HCT116 (cell line): ENCODE data around the gene BICD1. TPM values are rescaled to one million over a fixed set of nuclear protein-coding genes. Genes with fewer than 3 reads are reported as not detected.

Source experiments
- ATAC-seq: fragments of 200-7000 bp; cut with Tn5 transposase; 2 replicates; pipeline ENCODE4 v1.9.1; 2020; ENCODE audit warnings: mild to moderate bottlenecking, moderate library complexity
- BruUV-seq: library from RNA; stranded (reverse); fragments of 400-500 nt; replicated peaks from 2 replicates; lab custom pipeline; 2021; lab: Mats Ljungman, UMichigan
- CTCF ChIA-PET: fragments of 300-600 bp; sonication (Branson Sonifier 250); formaldehyde crosslinking; loops from one replicate; lab custom pipeline; 2021; ENCODE audit warnings: antibody characterized with exemption; lab: Charles Lee
- POLR2A ChIA-PET: fragments of 300-600, 350-600 bp; sonication (Branson Sonifier 250); formaldehyde crosslinking; loops from one replicate; lab custom pipeline; 2021; ENCODE audit warnings: antibody characterized with exemption; lab: Charles Lee
- RAD21 ChIA-PET, 2 experiments: fragments of 300-600 bp; sonication (Branson Sonifier 250); formaldehyde crosslinking; loops; one replicate each; lab custom pipeline; 2023; ENCODE audit warnings: low total read pairs in 2 of 2; ENCODE audit not compliant: uncharacterized antibody in 2 of 2, unreplicated experiment in 2 of 2, low non-redundant PET in 1 of 2; lab: Charles Lee
- DNase-seq: peaks from one replicate; pipeline ENCODE4 v3.0.0-alpha.2; 2010; ENCODE audit warnings: low read depth, low spot score
- H2AFZ ChIP-seq: fragments of 200-600 bp; shearing (Covaris generic), sonication (generic); 2 replicates; pipeline ENCODE4 v1.6.1; 2017; ENCODE audit warnings: low read depth, mixed run types, mixed read lengths, antibody characterized with exemption, low read length; ENCODE audit not compliant: poor library complexity, severe bottlenecking
- H3K27ac ChIP-seq: 2 replicates; pipeline ENCODE4 v1.5.1; 2012; ENCODE audit warnings: low read depth, low read length
- H3K27me3 ChIP-seq: fragments of 200-600 bp; sonication (generic); 2 replicates; pipeline ENCODE4 v1.6.1; 2016; ENCODE audit warnings: mixed run types, low read length, mixed read lengths; ENCODE audit not compliant: insufficient read depth
- H3K36me3 ChIP-seq, 2 experiments: fragments of 200-500 bp in 1 of 2; fragments of 200-600 bp in 1 of 2; sonication (Bioruptor generic) in 1 of 2; sonication (generic) in 1 of 2; 2 replicates each; pipeline versions ENCODE4 v1.5.1 to v1.6.1; 2014 to 2016; ENCODE audit warnings: low read length in 2 of 2, inconsistent platforms in 1 of 2, mixed read lengths in 1 of 2, mixed run types in 1 of 2; ENCODE audit not compliant: insufficient read depth in 2 of 2, control insufficient read depth in 1 of 2
- H3K4me1 ChIP-seq, 2 experiments: fragments of 200-600 bp in 1 of 2; sonication (generic) in 1 of 2; 2 replicates each; pipeline versions ENCODE4 v1.5.1 to v1.6.1; 2012 to 2017; ENCODE audit warnings: low read length in 2 of 2, inconsistent platforms in 1 of 2, mild to moderate bottlenecking in 1 of 2, mixed read lengths in 1 of 2, mixed run types in 1 of 2, moderate library complexity in 1 of 2; ENCODE audit not compliant: insufficient read depth in 2 of 2, control insufficient read depth in 1 of 2
- H3K4me2 ChIP-seq: fragments of 200-600 bp; sonication (generic); 2 replicates; pipeline ENCODE4 v1.6.1; 2017; ENCODE audit warnings: mixed run types, low read length, mixed read lengths
- H3K4me3 ChIP-seq, 2 experiments: fragments of 200-600 bp in 1 of 2; sonication (generic) in 1 of 2; replicated peaks in 1 of 2; 2 replicates each; pipeline ENCODE4 v1.5.1; 2011 to 2016; ENCODE audit warnings: low read length in 2 of 2, control low read depth in 1 of 2, low read depth in 1 of 2, mild to moderate bottlenecking in 1 of 2, mixed read lengths in 1 of 2, mixed run types in 1 of 2
- H3K79me2 ChIP-seq: fragments of 200-600 bp; sonication (generic); 2 replicates; pipeline ENCODE4 v1.6.1; 2017; ENCODE audit warnings: mild to moderate bottlenecking, mixed run types, low read length, moderate library complexity, mixed read lengths; ENCODE audit not compliant: insufficient read depth
- H3K9ac ChIP-seq: fragments of 200-600 bp; sonication (generic); 2 replicates; pipeline ENCODE4 v1.6.1; 2016; ENCODE audit warnings: low read length, mixed read lengths
- H3K9me2 ChIP-seq: fragments of 200-600 bp; sonication (generic), shearing (Covaris generic); 2 replicates; pipeline ENCODE4 v1.6.1; 2017; ENCODE audit warnings: mixed run types, mild to moderate bottlenecking, moderate library complexity; ENCODE audit not compliant: insufficient read depth
- H3K9me3 ChIP-seq, 2 experiments: fragments of 200-500 bp in 1 of 2; fragments of 200-600 bp in 1 of 2; sonication (Bioruptor generic) in 1 of 2; sonication (generic) in 1 of 2; 2 replicates each; pipeline ENCODE4 v1.6.1; 2014 to 2017; ENCODE audit warnings: low read length in 2 of 2, mixed read lengths in 2 of 2, inconsistent platforms in 1 of 2, low read depth in 1 of 2, mild to moderate bottlenecking in 1 of 2, mixed run types in 1 of 2, moderate library complexity in 1 of 2; ENCODE audit not compliant: control insufficient read depth in 1 of 2, insufficient read depth in 1 of 2
- H4K20me1 ChIP-seq: fragments of 200-600 bp; sonication (generic), shearing (Covaris generic); 2 replicates; pipeline ENCODE4 v1.6.1; 2017; ENCODE audit warnings: mixed run types, mild to moderate bottlenecking, moderate library complexity; ENCODE audit not compliant: insufficient read depth
- CBX3 ChIP-seq: IDR thresholded peaks from 2 replicates; pipeline ENCODE4 v1.6.1; 2012; ENCODE audit warnings: low read depth
- CTCF ChIP-seq, 3 experiments: fragments of 200-600 bp in 1 of 3; sonication (generic) in 1 of 3; IDR thresholded peaks in 2 of 3; conservative IDR thresholded peaks in 1 of 3; 2 replicates each; pipeline ENCODE4 v1.5.1; 2012 to 2017; ENCODE audit warnings: low read depth in 2 of 3, low read length in 2 of 3, antibody characterized with exemption in 1 of 3, borderline replicate concordance in 1 of 3, control low read depth in 1 of 3, mild to moderate bottlenecking in 1 of 3, mixed read lengths in 1 of 3, mixed run types in 1 of 3, moderate library complexity in 1 of 3; ENCODE audit not compliant: insufficient read depth in 1 of 3
- FOSL1 ChIP-seq: IDR thresholded peaks from 2 replicates; pipeline ENCODE4 v1.6.1; 2012; ENCODE audit warnings: low read depth
- POLR2A ChIP-seq: IDR thresholded peaks from 2 replicates; pipeline ENCODE4 v1.7.0; 2011; ENCODE audit warnings: borderline replicate concordance; ENCODE audit not compliant: insufficient read depth, insufficient read length; ENCODE audit errors: extremely low read depth
- POLR2AphosphoS5 ChIP-seq: IDR thresholded peaks from 2 replicates; pipeline ENCODE4 v1.6.1; 2011; ENCODE audit warnings: mild to moderate bottlenecking, low read depth, low read length, moderate library complexity
- RAD21 ChIP-seq: IDR thresholded peaks from 2 replicates; pipeline ENCODE4 v1.6.1; 2012; ENCODE audit warnings: low read depth, mild to moderate bottlenecking
- SRF ChIP-seq: IDR thresholded peaks from 2 replicates; pipeline ENCODE4 v1.6.1; 2012; ENCODE audit warnings: low read depth
- TCF7L2 ChIP-seq: IDR thresholded peaks from 2 replicates; pipeline ENCODE4 v1.7.0; 2011; ENCODE audit warnings: borderline replicate concordance, inconsistent platforms; ENCODE audit not compliant: insufficient read depth, insufficient read length; ENCODE audit errors: extremely low read depth
- YY1 ChIP-seq: IDR thresholded peaks from 2 replicates; pipeline ENCODE4 v1.6.1; 2011; ENCODE audit warnings: low read length, low read depth, moderate library complexity, mild to moderate bottlenecking; ENCODE audit not compliant: insufficient replicate concordance; ENCODE audit errors: extremely low read depth
- intact Hi-C: fragments of 100-400 bp; cut with micrococcal nuclease; formaldehyde crosslinking; loops from 2 replicates; pipeline ENCODE4 v1.10.0; 2022
- total RNA-seq: library from RNA; stranded (reverse); gene quantifications from one replicate; pipeline ENCODE4 v1.2.1, GENCODE V29; 2021; ENCODE audit not compliant: unreplicated experiment
- TF ChIP-seq, protein P1 (sequence below): IDR thresholded peaks from 2 replicates; pipeline ENCODE4 v1.6.1; 2012
- TF ChIP-seq, protein P2 (sequence below): IDR thresholded peaks from 2 replicates; pipeline ENCODE4 v1.6.1; 2012; ENCODE audit warnings: low read depth
- TF ChIP-seq, protein P3 (sequence below): IDR thresholded peaks from 2 replicates; pipeline ENCODE4 v1.6.1; 2011; ENCODE audit warnings: mild to moderate bottlenecking, low read length, moderate library complexity; ENCODE audit not compliant: insufficient replicate concordance; ENCODE audit errors: extremely low read depth

Gene BICD1
- total RNA-seq, 1 experiment from 2014 or later, result 32.5 TPM

DNA sequence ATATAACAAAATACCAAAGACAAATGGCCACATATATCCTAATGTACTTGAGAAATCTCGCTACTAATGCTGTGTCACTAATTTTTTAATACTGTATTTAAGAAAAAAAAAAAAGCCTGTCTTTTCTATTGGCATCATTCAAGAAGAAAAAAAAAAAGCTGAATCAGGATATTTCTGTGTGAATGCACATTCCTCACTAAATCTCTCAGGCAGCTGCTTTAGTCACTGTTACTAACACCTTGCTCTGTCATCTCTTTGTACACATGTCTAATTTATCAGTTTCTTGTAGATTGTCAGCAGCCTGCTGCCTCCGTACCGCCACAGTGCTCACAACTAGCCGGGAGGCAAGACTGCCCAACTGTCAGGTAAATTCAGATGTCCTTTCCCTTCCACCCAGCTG is 260.7 kb downstream of the BICD1 start:
- RAD21 ChIA-PET, result no interaction called here
- no peaks in the 10 kb centered on the region for H3K4me1 ChIP-seq
- H3K9me3 ChIP-seq, result no peaks in the 10 kb centered on the region
- TF ChIP-seq, protein P1, sequence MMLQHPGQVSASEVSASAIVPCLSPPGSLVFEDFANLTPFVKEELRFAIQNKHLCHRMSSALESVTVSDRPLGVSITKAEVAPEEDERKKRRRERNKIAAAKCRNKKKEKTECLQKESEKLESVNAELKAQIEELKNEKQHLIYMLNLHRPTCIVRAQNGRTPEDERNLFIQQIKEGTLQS, result no peak
- TF ChIP-seq POLR2AphosphoS5 (no peak), SRF (no peak), FOSL1 (no peak)
- H3K79me2 ChIP-seq, result no peaks in the 10 kb centered on the region
- no peak overlapping the region for H3K27ac ChIP-seq
- POLR2A ChIA-PET, result no interaction called here
- H2AFZ ChIP-seq, result no peak overlapping the region
- H4K20me1 ChIP-seq, result no peaks in the 10 kb centered on the region
- intact Hi-C loops, result loop anchor here (2.0 to 10.0 kb wide), 3 partner anchors 87 to 1657 kb away; partner anchors contain the start of gene ALG10
- H3K9me2 ChIP-seq, result no peaks in the 10 kb centered on the region
- H3K27me3 ChIP-seq, result no peaks in the 10 kb centered on the region
- no peak overlapping the region for H3K4me3 ChIP-seq
- H3K4me2 ChIP-seq, result no peak overlapping the region
- BruUV-seq, result no TSS peak
- ATAC-seq (no peak), DNase-seq (no peak)
- H3K9ac ChIP-seq, result no peak overlapping the region
- CTCF ChIA-PET, result no interaction called here
- H3K36me3 ChIP-seq, result no peaks in the 10 kb centered on the region

GRCh38 chr12:32369202-32369601 is 262.6 kb downstream of the BICD1 start:
- no TSS peak for BruUV-seq
- H3K27me3 ChIP-seq, result no peaks in the 10 kb centered on the region
- no peak for TF ChIP-seq CTCF (IDR thresholded peaks at IDR 0.05 in 2 of 3, conservative IDR thresholded peaks at IDR 0.05 in 1 of 3; ENCODE audit: borderline replicate concordance in 1 of 3, insufficient read depth in 1 of 3, low read depth in 2 of 3, low read length in 2 of 3)
- TF ChIP-seq, protein P2, sequence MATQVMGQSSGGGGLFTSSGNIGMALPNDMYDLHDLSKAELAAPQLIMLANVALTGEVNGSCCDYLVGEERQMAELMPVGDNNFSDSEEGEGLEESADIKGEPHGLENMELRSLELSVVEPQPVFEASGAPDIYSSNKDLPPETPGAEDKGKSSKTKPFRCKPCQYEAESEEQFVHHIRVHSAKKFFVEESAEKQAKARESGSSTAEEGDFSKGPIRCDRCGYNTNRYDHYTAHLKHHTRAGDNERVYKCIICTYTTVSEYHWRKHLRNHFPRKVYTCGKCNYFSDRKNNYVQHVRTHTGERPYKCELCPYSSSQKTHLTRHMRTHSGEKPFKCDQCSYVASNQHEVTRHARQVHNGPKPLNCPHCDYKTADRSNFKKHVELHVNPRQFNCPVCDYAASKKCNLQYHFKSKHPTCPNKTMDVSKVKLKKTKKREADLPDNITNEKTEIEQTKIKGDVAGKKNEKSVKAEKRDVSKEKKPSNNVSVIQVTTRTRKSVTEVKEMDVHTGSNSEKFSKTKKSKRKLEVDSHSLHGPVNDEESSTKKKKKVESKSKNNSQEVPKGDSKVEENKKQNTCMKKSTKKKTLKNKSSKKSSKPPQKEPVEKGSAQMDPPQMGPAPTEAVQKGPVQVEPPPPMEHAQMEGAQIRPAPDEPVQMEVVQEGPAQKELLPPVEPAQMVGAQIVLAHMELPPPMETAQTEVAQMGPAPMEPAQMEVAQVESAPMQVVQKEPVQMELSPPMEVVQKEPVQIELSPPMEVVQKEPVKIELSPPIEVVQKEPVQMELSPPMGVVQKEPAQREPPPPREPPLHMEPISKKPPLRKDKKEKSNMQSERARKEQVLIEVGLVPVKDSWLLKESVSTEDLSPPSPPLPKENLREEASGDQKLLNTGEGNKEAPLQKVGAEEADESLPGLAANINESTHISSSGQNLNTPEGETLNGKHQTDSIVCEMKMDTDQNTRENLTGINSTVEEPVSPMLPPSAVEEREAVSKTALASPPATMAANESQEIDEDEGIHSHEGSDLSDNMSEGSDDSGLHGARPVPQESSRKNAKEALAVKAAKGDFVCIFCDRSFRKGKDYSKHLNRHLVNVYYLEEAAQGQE, result no peak
- TF ChIP-seq YY1, result no peak
- TF ChIP-seq CBX3, result no peak
- no peak for TF ChIP-seq RAD21
- TF ChIP-seq POLR2A, result no peak
- no peak for TF ChIP-seq TCF7L2
- TF ChIP-seq, protein P3, sequence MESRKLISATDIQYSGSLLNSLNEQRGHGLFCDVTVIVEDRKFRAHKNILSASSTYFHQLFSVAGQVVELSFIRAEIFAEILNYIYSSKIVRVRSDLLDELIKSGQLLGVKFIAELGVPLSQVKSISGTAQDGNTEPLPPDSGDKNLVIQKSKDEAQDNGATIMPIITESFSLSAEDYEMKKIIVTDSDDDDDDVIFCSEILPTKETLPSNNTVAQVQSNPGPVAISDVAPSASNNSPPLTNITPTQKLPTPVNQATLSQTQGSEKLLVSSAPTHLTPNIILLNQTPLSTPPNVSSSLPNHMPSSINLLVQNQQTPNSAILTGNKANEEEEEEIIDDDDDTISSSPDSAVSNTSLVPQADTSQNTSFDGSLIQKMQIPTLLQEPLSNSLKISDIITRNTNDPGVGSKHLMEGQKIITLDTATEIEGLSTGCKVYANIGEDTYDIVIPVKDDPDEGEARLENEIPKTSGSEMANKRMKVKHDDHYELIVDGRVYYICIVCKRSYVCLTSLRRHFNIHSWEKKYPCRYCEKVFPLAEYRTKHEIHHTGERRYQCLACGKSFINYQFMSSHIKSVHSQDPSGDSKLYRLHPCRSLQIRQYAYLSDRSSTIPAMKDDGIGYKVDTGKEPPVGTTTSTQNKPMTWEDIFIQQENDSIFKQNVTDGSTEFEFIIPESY, result no peak

More at GRCh38 chr12:32369202-32369601, 262.6 kb downstream of the BICD1 start:
- ATAC-seq (no peak), DNase-seq (no peak)
- Histone ChIP-seq H3K9me2 (no peaks in the 10 kb centered on the region), H3K4me1 (no peaks in the 10 kb centered on the region), H3K4me3 (no peak overlapping the region), H3K9me3 (no peaks in the 10 kb centered on the region), H4K20me1 (no peaks in the 10 kb centered on the region), H3K36me3 (no peaks in the 10 kb centered on the region), H2AFZ (no peak overlapping the region), H3K9ac (no peak overlapping the region), H3K79me2 (no peaks in the 10 kb centered on the region), H3K4me2 (no peak overlapping the region), H3K27ac (no peak overlapping the region)
- CTCF ChIA-PET, result no interaction called here
- POLR2A ChIA-PET, result no interaction called here
- intact Hi-C loops, result loop anchor here (5.0 to 10.0 kb wide), 2 partner anchors 717 to 1656 kb away; partner anchors contain the start of gene ALG10
- RAD21 ChIA-PET, result no interaction called here
